Progenitor cell of endocrine pancreas (in vitro differentiated cells): ENCODE results near the gene TAF10. TPM values are rescaled to one million over a fixed set of nuclear protein-coding genes. Genes with fewer than 3 reads are reported as not detected.

Experiments used
- DNase-seq: peaks from one replicate; pipeline ENCODE4 v3.0.0; 2021; ENCODE audit warnings: low spot score; ENCODE audit not compliant: unreplicated experiment
- H3K27ac Mint-ChIP-seq: 2 replicates; pipeline ENCODE4 v1.8.0; 2021; ENCODE audit warnings: mild to moderate bottlenecking, moderate library complexity, mixed read lengths
- H3K27me3 Mint-ChIP-seq: 2 replicates; pipeline ENCODE4 v1.8.0; 2021; ENCODE audit warnings: mixed read lengths
- H3K36me3 Mint-ChIP-seq: 2 replicates; pipeline ENCODE4 v1.8.0; 2022; ENCODE audit warnings: mixed read lengths; ENCODE audit not compliant: insufficient read depth
- H3K4me1 Mint-ChIP-seq: 2 replicates; pipeline ENCODE4 v1.8.0; 2021; ENCODE audit warnings: low read depth, mixed read lengths
- H3K4me3 Mint-ChIP-seq: 2 replicates; pipeline ENCODE4 v1.8.0; 2021; ENCODE audit warnings: low read depth, mild to moderate bottlenecking, moderate library complexity, mixed read lengths
- H3K9me3 Mint-ChIP-seq: 2 replicates; pipeline ENCODE4 v1.8.0; 2021; ENCODE audit warnings: low read depth, mixed read lengths
- total RNA-seq: library from RNA; stranded (reverse); gene quantifications from 2 replicates; pipeline ENCODE4 v1.2.1, GENCODE V29; 2021
- TF ChIP-seq, protein P1 (sequence below): fragments of 200-600 bp; sonication (generic); IDR thresholded peaks from one replicate; pipeline ENCODE4 v1.5.0; 2021; ENCODE audit warnings: antibody characterized with exemption, mild to moderate bottlenecking; ENCODE audit not compliant: unreplicated experiment

TAF10 gene
- total RNA-seq, 1 donor from 2014 or later: 148 TPM

DNA sequence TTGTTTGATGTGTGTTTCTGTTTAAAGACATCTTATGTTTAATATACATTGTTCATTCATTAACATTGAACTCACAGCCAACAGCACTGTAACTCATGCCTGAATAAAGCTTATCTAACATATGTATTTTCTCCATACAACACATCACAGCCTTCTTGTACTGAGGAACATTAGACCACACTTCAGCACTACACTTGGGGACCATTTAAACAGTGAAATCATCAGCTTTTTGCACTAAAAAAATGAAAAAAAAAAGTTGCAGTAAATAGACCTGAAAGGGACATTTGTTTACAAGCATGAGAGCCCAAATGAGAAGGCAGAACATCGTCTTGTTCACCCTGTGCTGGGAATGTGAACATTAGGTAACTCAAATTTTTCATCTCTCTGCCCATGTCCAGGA lies 22.5 kb upstream of the TAF10 start:
- Mint-ChIP-seq H3K4me3 (no peak overlapping the region), H3K27me3 (peaks cover 17% of the 10 kb centered on the region), H3K27ac (no peak overlapping the region), H3K9me3 (no peaks in the 10 kb centered on the region), H3K36me3 (peaks cover 21% of the 10 kb centered on the region), H3K4me1 (peaks cover 5% of the 10 kb centered on the region)
- DNase-seq: no peak
- TF ChIP-seq, protein P1, sequence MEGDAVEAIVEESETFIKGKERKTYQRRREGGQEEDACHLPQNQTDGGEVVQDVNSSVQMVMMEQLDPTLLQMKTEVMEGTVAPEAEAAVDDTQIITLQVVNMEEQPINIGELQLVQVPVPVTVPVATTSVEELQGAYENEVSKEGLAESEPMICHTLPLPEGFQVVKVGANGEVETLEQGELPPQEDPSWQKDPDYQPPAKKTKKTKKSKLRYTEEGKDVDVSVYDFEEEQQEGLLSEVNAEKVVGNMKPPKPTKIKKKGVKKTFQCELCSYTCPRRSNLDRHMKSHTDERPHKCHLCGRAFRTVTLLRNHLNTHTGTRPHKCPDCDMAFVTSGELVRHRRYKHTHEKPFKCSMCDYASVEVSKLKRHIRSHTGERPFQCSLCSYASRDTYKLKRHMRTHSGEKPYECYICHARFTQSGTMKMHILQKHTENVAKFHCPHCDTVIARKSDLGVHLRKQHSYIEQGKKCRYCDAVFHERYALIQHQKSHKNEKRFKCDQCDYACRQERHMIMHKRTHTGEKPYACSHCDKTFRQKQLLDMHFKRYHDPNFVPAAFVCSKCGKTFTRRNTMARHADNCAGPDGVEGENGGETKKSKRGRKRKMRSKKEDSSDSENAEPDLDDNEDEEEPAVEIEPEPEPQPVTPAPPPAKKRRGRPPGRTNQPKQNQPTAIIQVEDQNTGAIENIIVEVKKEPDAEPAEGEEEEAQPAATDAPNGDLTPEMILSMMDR: no peak

DNA sequence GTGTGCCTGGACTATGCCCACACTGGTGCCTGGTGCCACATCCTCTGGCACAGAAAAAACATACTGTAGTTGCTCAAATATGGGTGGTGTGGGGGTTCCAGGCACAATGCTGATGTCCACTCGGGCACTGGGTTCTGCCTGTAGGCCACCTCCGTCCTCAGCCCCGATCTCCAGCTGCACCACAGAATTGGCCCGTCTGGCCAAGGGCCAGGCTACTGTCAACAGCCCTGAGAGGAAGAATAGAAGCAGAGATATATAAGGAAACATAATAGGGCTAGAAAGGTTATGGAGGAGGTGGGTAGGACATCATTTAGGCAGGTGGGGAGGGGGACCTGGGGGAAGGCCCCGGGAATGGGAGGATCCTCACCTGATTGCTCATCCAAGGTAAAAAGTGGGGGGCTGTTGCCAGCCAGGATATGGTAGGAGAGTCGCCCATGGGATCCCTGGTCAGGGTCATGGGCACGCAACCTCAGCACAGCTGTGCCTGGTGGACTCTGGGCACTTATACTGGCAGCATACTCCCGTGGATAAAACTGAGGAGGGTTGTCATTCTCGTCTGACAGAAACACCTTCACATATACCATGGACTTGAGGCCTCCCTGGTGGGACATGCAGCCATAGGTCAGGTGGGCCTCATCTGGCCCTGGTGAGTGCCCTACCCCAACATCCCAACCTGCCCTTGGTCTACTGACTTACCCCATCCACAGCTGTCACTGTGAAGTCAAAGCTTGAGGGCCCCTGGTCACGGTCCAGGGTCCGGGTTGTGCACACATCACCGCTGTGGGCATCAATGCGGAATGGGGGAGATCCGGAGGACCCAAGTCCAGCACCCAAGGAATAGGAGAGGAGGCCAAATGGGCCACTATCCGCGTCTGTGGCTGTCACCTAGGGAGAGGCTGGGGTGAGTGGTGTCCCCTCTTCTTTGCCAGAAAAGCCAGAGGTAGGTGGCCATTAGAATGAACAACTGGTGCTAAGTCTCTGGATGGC lies 21.7 kb upstream of the TAF10 start:
- Mint-ChIP-seq H3K4me3 (no peak overlapping the region), H3K9me3 (no peaks in the 10 kb centered on the region), H3K27me3 (peaks cover 20% of the 10 kb centered on the region), H3K27ac (no peak overlapping the region), H3K4me1 (peaks cover 5% of the 10 kb centered on the region), H3K36me3 (peaks cover 25% of the 10 kb centered on the region)
- TF ChIP-seq, protein P1: no peak
- no peak for DNase-seq

DNA sequence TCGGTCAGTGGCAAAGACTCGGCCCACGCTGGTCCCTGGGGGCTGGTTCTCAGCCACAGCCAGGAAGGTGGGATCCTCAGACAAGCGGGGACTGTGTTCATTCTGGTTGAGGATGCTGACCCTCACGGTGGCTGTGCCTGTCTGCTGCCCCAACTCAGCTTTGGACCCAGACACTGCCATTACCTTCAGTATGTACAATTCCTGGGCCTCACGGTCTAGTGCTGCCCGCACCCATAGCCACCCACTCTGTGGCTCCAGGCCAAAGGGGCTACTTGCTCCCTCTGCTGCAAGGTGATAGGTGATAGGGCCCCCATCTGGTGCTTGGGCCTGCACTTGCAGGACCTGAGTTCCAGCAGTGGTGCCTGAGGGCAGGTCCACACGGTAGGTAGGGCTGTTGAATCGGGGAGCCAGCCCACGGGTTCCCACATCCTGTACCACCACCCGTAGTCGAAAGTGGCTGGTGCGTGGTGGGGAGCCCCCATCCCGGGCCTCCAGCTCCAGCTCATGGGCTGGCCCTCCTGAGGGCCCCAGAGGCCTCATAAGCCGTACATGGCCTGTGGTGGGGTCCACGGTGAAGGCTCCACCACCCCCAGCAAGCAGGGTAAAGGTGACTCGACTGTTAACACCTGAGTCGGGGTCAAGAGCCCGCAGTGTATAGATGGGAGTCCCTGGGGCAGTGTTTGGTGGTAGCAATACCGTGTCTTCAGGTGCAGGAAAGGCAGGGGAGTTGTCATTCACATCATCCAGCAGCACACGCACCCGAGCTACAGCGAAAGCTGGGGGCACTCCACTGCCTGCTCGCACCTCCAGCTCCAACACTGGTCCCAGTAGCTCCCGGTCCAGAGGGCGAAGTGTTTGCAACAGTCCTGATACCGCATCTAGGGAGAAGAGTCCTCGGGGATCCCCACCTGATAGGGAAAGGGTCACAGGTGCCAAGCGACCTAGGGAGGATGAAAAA lies 20.4 kb upstream of the TAF10 start:
- no peak for DNase-seq
- Mint-ChIP-seq H3K4me1 (peaks cover 5% of the 10 kb centered on the region), H3K9me3 (no peaks in the 10 kb centered on the region), H3K27me3 (peaks cover 20% of the 10 kb centered on the region), H3K4me3 (no peak overlapping the region), H3K27ac (no peak overlapping the region), H3K36me3 (peaks cover 30% of the 10 kb centered on the region)
- TF ChIP-seq, protein P1: no peak

DNA sequence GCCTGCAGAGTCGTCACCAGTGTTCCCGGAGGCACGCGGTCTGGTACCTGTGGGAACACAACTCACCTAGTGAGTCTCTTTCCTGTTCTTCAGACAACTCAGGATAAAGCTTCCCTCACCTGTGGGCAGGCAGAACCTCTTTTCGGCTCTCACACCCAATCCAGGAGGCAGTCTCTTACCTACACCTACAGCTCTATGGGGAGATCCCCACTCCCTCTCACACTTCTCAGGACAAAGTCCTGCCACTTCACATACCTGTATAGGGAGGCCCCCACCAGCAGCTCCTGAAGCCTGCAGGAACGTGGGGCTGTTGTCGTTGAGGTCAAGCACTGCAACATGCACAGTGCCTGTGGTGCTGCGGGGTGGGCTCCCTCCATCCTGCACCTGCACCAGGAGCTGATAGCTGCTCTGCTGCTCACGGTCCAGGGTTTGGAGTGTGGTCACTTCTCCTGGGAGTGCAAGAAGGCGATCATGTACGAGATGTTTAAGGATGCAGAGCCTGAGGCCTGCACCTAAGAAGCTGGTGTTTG lies 19.4 kb upstream of the TAF10 start:
- DNase-seq: no peak
- H3K4me1 Mint-ChIP-seq: peaks cover 5% of the 10 kb centered on the region
- H3K9me3 Mint-ChIP-seq: no peaks in the 10 kb centered on the region
- no peak overlapping the region for H3K27ac Mint-ChIP-seq
- H3K4me3 Mint-ChIP-seq: no peak overlapping the region
- peaks cover 20% of the 10 kb centered on the region for H3K27me3 Mint-ChIP-seq
- peaks cover 34% of the 10 kb centered on the region for H3K36me3 Mint-ChIP-seq
- TF ChIP-seq, protein P1: no peak
